Effector CD8-positive, alpha-beta T cell (primary cell): ENCODE data around the gene ZNF605.
"Not testable (repeated sequence)": the region's sequence is repeated elsewhere in the genome, so short reads cannot be mapped to it uniquely, and the experiment has no call there.

Experiments used
- DNase-seq: peaks from one replicate; lab custom pipeline; 2025; lab: John Stamatoyannopoulos, UW

The ZNF605 gene

DNA sequence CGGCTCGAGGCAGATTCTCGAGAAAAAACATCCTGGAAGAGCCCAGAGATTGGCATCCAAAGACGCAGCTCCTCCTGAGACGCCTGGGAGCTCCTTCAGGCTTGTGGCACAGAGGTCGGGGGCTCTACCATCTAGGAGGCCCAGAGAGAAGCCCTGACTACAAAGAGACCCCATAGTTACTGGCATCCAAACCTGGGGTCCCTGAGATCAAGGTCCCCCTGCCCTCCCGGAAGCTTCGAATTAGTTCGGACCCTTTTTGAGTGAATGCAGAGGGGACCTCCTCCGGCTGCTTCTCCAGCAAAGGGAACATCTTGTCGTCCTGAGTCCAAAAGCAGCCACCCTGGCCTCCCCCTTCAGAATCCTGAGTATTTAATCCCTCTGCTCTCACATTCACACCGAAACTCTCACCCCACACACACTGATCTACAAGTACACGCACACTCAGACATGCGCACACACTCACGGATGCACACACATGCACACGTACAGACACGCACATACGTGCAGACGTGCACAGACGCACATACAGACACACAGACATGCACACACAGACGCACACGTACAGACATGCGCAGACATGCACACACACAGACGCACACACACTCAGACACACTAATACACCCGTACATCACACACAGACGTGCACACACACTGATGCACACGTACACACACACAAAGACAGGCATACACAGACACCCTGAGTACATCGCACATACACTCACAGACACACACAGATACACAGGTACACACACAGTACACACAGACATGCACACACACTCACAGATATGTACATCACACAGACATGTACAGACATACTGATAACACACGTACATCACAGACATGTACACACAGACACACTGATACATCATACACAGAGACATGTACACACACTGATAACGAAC lies 5.9 kb downstream of the ZNF605 start:
- no peak for DNase-seq

DNA sequence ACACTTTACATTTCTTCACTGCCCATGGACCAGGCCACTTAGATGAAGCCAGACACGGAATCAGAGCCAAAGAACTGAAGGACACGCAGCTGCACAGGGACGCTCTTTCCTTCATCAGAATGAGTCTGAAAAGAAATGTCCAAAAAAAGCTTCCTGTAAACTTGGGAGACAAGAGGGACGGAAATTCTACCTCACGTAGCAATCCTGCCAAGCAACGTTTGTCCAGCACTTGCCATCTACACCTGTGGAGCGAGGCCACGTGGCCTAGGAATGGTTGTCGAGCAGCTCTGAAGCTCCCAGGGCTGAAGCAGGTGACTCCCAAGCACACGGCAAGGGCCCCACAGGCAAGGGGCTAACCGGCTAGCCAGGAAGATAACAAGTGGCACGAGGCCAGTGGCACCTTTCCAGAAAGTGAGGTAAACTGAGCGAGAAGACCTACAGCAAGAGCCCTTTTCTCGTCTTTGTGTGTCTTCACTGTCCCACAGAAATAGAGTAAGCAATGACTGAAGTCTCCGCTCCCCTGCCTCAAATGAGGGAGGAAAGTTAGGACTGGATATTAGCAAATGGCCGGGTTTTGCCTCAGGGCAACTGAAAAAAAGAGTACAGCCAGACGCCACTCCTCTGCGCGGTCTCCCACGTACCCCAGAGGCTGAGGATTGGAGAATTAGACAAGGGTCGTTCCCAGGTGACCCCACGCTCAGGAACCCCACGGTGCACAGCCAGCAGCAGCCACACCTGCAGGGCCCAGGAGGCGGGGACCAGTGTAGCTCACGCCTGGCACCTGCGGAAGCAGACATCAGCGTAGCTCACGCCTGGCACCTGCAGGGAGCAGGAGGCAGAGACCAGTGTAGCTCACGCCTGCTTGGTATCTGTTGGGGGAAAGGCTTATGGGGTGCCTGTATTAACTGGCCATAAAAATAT lies 7.7 kb downstream of the ZNF605 start:
- DNase-seq: no peak

DNA sequence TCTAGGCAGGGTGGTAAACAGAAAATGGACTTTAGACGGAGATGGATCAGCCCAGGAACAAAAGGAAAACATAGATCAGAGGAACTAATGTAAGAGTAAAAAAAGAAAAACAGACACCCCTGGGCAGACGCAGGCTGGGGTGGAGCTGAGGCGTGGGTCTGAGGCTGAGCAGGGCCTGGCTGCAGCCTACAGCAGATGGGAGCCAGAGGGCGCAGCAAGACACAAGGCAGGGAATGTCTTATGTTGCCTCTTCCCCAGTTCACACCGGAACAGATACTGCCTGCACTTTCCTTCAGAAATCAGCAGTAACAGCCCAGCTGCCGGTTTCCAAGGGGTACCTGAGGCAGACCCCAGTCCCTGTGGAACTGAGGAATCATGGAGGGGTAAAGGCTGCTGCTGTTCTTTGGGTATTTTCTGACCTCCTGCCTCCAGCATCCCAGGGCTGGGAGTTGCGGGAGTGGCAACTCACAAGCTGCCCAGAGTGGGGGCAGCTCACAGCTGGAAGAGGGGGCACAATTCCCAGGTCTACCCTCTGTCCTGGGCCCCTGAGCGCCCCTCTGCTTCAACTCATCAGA lies 9.8 kb downstream of the ZNF605 start:
- no peak for DNase-seq

DNA sequence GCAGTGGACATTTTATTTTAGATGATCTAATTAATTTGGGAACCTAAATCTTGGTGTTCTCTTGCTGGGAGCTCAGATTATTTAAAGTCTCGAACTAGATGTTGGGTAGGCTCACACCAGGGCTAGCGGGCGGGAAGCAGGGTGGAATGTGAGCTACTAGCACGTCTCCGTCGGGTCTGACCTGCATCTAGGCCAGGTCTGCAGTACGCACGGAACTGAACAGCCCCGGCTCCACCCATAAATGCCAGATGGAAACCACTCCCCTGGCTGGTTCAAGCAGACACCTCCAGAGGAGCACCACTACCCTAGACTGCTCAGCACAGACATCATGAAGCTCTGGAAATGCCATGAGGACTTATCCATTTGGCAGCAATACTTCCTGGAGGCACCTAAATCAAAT lies 10.3 kb downstream of the ZNF605 start:
- no peak for DNase-seq

DNA sequence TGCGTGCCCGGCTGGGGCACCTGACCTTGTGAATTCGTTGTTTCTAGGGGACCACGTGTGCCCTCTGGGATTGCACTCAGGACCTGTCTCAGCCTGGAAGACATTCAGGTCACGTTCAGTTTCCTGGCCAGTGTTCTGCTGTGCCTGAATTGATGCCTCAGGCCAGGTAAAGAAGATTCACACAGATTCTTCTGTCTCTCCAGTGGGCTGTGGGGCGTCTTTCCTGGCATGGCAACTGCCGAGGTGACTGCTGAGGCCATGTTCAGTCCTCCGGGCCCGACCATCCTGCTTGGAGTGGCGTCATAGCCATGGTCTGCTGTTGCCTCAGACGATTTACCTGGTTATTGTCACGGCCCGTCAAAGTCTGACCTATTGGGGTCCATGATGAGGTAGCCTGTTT lies 13.5 kb downstream of the ZNF605 start:
- DNase-seq: no peak

DNA sequence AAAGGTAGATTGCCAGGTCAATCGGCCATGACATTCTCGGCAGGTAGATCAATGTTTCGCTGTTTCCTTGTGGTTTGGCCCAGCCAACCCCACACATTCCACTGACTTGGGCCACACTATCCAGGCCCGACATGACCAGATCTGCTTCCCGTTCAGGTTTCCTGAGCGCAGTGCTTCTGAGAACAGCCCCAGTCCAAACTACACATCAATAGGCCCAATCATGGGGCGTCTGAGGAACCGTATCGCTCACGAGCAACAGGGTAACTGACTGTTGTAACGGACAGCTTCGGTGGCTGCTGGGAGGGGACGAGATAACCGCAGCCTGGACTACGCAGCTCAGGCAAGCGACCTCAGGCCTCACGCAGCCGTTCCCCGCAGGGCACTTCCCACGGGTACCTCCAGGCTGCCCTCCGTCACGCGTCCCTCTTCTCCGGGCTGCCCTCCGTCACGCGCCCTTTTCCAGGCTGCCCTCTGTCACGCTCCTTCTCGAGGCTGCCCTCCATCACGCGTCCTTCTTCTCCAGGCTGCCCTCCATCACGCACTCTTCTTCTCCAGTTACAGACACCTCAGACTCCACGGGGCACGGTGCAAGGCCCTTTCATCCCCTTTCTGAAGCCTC lies 14.7 kb downstream of the ZNF605 start:
- no peak for DNase-seq

DNA sequence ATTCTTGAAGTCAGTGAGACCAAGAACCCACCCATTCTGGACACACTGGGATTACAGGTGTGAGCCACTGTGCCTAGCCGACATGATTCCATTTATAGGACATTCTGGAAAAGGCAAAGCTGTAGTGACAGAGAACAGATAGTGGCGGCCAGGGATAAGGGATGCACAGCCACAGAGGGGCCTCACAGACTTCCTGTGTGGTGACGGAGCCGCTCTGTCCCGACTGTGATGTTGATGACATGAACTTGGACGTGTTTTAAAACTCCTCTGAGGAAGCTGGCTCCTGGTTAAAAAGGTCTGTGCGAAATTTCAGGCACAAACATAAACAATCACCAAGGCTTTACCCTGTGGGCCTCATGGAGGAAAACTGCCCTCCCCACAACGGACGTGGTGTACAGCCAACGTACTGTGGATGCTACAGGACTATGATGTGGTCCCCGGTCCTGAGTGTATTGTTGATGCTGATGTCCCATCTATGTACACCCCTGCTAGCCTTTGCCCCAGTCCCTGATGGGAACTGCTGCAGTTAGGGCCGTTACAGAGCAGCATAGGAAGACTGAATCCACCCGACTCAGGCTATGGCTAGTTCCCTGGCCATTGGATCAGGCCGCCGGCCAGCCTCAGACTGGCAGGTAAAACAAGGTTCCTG lies 15.9 kb downstream of the ZNF605 start:
- no peak for DNase-seq

DNA sequence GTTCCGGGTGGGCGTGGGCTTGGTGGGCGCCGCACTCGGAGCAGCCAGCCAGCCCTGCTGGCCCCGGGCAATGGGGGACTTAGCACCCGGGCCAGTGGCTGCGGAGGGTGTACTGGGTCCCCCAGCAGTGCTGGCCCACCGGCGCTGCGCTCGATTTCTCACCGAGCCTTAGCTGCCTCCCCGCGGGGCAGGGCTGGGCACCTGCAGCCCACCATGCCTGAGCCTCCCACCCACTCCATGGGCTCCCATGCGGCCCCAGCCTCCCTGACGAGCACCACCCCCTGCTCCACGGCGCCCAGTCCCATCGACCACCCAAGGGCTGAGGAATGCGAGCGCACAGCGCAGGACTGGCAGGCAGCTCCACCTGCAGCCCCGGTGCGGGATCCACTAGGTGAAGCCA lies 17.3 kb downstream of the ZNF605 start:
- not testable (repeated sequence) for DNase-seq

DNA sequence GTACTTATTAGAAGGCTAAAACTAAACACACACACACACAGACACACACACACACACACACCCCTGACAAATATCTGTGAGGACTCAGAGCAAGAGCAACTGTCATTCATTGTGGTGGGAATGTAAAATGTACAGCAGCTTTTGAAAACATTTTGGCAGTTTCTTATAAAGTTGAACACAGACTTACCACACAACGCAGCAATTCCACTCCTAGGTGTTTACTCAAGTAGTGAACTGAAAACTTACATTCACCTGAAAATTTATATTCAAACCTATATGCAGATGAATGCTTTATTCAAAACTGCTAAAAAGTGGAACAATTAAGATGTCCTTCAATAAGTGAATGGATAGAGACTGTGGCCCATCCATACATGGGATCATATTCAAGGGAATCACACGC lies 18.6 kb downstream of the ZNF605 start:
- DNase-seq: no peak

DNA sequence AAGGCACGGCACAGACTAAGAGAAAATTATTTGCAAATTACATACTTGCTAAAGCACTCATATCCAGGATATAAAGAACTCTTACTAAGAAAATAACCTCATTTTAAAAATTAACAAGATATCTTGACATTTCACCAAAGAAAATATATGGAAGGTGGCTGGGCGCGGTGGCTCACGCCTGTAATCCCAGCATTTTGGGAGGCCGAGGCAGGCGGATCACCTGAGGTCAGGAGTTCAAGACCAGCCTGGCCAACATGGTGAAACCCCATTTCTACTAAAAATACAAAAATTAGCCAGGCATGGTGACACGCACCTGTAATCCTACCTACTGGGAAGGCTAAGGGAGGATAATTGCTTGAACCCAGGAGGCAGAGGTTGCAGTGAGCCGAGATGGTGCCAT lies 19.2 kb downstream of the ZNF605 start:
- DNase-seq: not testable (repeated sequence)

DNA sequence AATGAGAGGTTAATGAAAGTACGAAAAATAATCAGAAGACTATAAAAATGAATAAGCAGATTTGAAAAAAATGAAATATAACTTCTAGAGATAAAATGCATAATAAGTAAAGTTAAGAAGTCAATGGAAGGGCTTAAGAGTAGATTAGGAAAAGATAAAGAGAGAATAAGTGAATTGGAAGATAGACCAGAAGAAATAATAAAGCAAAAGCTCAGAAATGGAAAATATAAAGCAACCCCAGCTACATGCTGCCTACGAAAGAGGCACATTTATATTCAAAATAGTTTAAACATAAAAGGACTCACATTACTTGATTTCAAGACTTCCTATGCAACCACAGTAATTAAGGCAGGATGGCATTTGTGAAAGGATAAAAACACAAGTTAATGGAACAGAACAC lies 19.9 kb downstream of the ZNF605 start:
- no peak for DNase-seq

DNA sequence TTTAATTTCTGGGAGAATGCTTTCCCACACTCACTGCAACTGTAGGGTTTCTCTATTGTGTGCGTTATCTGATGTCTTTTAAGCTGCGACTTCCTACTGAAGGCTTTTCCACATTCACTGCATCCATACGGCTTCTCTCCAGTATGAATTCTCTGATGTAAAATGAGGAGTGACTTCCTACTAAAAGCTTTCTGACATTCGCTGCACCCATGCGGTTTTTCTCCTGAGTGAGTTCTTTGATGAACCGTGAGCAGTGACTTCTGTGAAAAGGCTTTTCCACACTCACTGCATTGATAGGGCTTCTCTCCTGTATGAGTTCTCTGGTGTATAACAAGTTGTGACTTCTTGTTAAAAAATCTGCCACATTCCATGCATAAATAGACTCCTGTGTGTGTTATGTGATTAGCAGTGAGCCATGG lies 29.7 kb downstream of the ZNF605 start:
- no peak for DNase-seq

DNA sequence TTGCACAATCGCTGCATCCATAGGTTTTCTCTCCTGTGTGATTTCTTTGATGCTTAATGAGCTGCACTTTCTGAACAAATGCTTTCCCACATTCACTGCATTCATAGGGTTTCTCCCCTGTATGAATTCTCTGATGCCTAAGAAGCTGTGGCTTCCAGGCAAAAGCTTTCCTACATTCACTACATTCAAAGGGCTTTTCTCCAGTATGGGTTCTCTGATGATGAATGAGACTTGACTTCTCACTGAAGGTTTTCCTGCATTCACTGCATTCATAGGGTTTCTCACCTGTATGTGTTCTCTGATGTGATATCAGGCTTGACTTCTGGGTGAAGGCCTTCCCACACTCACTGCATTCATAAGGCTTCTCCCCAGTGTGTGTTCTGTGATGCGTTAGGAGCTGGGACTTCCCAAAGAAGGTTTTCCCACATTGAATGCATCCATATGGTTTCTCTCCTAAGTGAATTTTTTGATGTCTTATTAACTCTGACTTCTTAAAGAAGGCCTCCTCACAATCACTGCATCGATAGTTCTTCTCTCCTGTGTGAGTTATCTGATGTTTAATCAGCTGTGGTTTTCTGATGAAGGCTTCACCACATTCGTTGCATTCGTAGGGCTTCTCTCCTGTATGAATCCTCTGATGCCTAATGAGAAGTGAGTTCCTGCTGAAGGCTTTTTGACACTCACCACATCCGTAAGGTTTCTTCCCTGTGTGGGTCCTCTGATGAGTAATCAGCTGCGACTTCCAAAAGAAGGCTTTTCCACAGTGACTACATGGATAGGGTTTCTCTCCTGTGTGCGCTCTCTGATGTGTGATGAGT lies 30.3 kb downstream of the ZNF605 start:
- DNase-seq: no peak

DNA sequence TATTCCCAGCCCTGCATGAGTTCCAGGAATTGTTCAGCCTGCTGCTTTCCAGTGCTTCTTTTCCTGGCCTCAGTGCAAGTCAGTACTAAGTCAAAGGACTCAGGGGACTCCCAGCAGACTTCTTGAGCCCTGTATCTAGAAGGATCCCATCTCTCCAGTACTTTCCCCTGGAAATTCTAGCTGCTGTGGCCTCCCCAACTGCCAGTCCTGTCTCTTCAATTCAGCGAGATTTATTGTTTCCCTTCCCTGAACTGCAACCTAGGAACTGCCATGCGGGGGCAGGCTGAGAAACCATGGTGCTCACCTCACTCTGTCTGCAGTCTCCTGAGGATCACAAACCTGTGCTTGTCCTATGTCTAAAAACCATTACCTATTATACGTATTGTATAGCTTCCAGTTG lies 31.8 kb downstream of the ZNF605 start:
- DNase-seq: no peak

DNA sequence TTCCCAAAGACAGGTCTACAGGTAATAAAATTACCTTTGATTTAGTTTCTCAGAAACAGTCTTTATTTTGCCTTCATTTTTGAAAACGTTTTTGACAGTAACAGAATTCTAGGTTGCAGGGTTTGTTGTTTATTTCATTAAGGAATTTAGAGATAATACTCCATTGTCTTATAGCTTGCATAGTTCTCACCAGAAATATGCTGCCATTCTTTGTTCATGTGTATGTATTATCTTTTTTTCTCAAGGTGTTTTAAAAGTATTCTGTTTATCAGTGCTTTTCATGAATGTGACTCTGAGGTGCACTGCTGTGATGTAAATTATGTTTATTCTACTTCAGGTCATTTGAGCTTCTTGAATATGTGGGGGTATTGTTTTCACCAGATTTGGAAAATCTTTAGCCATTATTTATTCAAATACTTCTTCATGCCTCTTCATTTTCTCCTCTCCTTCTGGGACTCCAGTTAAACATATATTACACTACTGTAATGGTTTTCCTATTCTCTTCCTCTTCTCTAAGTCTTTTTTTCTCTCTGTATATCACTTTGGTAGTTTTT lies 32.7 kb downstream of the ZNF605 start:
- DNase-seq: no peak

DNA sequence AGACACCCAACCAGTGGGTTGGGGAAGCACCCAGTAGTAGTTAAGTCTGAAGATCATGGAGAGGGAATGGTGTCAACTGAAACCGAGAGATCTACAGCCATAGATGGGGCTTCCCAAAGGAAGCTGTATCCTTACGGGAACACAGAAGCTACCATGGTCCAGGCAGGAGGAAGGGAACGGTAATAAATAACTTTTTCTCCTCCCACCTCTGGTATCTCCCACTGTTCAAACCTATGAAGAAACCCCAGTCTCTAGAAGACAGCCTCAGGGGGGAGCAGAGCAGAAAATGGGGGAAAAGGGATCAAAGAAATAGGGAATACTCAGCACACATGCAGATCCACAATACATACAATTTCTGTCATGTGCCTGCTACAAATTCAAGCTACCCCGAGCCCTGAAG lies 33.4 kb downstream of the ZNF605 start:
- no peak for DNase-seq

DNA sequence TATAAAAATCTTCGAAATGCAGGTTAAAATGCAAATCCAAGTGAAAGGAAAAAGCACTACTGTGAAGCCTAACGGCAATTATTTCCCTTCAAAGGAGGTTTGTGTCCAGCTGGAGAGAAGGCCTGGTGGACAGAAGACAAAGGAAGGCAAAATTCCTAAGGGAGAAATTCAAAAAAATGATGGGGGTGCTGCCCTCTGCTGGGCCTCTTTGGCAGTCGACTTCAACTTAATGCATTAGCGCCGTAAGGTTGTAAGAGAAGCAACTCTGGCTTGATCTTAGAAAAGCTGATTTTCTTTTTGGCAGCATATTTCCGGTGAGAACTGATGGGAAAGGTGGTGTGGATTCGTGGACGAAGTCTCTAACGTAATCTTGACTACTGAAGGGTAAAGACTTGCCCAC lies 34.4 kb downstream of the ZNF605 start:
- no peak for DNase-seq

DNA sequence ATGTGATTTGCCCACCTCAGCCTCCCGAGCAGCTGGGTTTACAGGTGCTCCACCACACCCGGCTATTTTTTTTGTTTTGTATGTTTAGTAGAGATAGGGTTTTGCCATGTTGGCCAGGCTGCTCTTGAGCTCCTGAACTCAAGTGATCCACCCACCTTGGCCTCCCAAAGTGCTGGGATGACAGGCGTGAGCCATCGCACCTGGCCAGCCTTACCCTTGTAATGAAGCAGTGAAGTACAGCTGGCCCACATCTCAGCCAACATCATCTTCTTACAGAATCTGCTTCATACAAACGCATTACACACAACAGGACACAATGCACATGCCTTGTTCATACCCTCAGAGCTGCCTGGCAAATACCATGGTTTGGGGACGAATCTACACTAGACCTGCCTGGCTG lies 37.4 kb downstream of the ZNF605 start:
- DNase-seq: no peak

DNA sequence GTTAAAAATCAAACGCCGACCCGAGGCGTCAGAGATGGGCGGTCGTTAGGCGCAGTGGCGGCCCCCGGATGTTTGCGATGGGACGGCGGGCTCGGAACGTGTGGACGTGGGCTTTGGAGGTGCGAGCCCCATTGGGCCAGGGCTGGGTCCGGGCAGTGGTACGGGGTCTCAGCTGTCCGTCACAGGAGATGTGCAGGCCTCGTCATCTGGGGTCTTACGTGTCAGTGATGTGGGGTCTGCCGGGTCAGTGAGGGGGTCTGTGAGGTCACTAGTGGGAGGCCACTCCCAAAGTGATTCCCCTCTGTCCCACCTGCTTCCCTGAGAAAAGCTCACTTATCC lies 47.1 kb downstream of the ZNF605 start:
- DNase-seq: no peak
